BLaER1 treated with 17β-estradiol and CSF1 and Interleukin-3, amounts not matched to agents 10 nM and 100 nM (cell line): ENCODE results near the gene GTPBP1.

Experiments
- H3K27ac ChIP-seq, 11 experiments: shearing (Covaris generic); formaldehyde crosslinking; 2 replicates each; pipeline ENCODE4 v1.8.1; 2022
- H3K27me3 ChIP-seq, 11 experiments: shearing (Covaris generic); formaldehyde crosslinking; 2 replicates each; pipeline ENCODE4 v1.8.1; 2022
- H3K36me3 ChIP-seq, 11 experiments: shearing (Covaris generic); formaldehyde crosslinking; 2 replicates each; pipeline ENCODE4 v1.8.1; 2022
- H3K4me1 ChIP-seq, 10 experiments: shearing (Covaris generic); formaldehyde crosslinking; 2 replicates each; pipeline ENCODE4 v1.8.1; 2022
- H3K4me2 ChIP-seq, 11 experiments: shearing (Covaris generic); formaldehyde crosslinking; 2 replicates each; pipeline ENCODE4 v1.8.1; 2022
- H3K4me3 ChIP-seq, 10 experiments: shearing (Covaris generic); formaldehyde crosslinking; 2 replicates each; pipeline ENCODE4 v1.8.1; 2022
- H3K9ac ChIP-seq, 11 experiments: shearing (Covaris generic); formaldehyde crosslinking; 2 replicates each; pipeline ENCODE4 v1.8.1; 2022
- H3K9me3 ChIP-seq, 11 experiments: shearing (Covaris generic); formaldehyde crosslinking; replicated peaks in 1 of 11; 2 replicates each; pipeline ENCODE4 v1.8.1; 2022
- H4K20me1 ChIP-seq, 11 experiments: shearing (Covaris generic); formaldehyde crosslinking; 2 replicates each; pipeline ENCODE4 v1.8.1; 2022
- Cebpa-rat ChIP-seq, 11 experiments: shearing (Covaris generic); IDR thresholded peaks; 2 replicates each; pipeline ENCODE4 v1.8.1; 2022

Gene GTPBP1

DNA sequence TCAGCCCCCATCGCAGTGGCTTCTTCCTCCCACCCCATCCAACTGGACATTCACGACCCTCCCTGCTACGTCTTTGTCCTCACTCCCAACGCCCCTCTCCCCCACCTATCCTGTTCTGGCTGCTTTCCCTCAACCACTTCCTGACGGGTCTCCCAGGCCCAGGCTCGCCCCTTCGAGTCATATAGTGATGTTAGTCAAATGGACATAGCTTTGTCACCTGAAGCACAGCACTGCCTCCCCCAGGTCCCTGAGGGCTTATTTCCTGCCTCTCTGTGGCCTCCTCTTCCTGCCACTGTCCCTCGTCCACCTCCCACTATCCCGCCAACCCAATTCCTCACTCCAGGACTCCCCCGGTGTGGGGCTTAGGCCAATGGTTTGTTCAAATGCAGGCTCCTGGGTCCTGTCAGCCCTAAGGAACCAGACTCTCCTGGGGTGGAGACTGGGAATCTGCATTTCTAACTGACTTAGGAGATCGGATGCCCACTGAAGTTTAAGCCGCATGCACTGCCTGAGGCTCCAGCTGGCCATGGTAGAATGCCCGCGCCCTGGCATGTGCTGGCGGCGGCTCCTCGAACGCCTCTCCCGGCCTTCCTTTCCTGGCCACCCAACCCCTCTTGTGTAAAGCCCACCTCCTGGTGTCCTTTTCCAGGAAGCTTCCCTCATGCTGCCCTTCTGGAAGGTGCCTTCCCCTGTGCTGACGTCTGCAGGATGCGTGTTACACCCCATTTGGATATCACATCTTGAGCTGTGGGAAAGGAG, 31.7 kb downstream of the GTPBP1 start:
- H3K4me3 ChIP-seq = no peak overlapping the region; a peak in 1 of 20 replicates
- peak overlapping the region in 3 of 11 experiments; percentile 9 to 32 (median 25); a peak in 4 of 22 replicates for H3K27ac ChIP-seq
- H4K20me1 ChIP-seq = peaks cover 98 to 100% (median 100%) of the 10 kb centered on the region in 11 experiments
- no peak for TF ChIP-seq Cebpa-rat (IDR thresholded peaks at IDR 0.05)
- H3K36me3 ChIP-seq = peaks cover 91 to 100% (median 99%) of the 10 kb centered on the region in 11 experiments
- peak overlapping the region in 10 of 11 experiments; percentile 2 to 57 (median 36); a peak in 14 of 22 replicates for H3K9ac ChIP-seq
- H3K9me3 ChIP-seq = no peaks in the 10 kb centered on the region
- no peaks in the 10 kb centered on the region for H3K27me3 ChIP-seq
- peak overlapping the region in 9 of 11 experiments; percentile 23 to 83 (median 65); a peak in 17 of 22 replicates for H3K4me2 ChIP-seq
- H3K4me1 ChIP-seq = peaks cover 19 to 93% (median 81%) of the 10 kb centered on the region in 10 experiments

GRCh38 chr22:38738475-38739070, 32.8 kb downstream of the GTPBP1 start:
- Histone ChIP-seq H3K4me3 (no peak overlapping the region), H3K9ac (peak overlapping the region in 10 of 11 experiments; percentile 2 to 57 (median 36); a peak in 11 of 22 replicates), H3K4me2 (peak overlapping the region in 9 of 11 experiments; percentile 23 to 83 (median 65); a peak in 16 of 22 replicates), H3K4me1 (peaks cover 14 to 89% (median 79%) of the 10 kb centered on the region in 10 experiments), H4K20me1 (peaks cover 95 to 100% (median 100%) of the 10 kb centered on the region in 11 experiments), H3K27ac (peak overlapping the region in 3 of 11 experiments; percentile 7 to 18 (median 17); a peak in 4 of 22 replicates), H3K27me3 (no peaks in the 10 kb centered on the region), H3K9me3 (no peaks in the 10 kb centered on the region), H3K36me3 (peaks cover 96 to 100% (median 100%) of the 10 kb centered on the region in 11 experiments)
- TF ChIP-seq Cebpa-rat (IDR thresholded peaks at IDR 0.05) = no peak

- H4K20me1 ChIP-seq = peaks cover 87 to 100% (median 100%) of the 10 kb centered on the region in 11 experiments
- peak overlapping the region in 8 of 11 experiments; percentile 3 to 83 (median 64); a peak in 12 of 22 replicates for H3K4me2 ChIP-seq
- H3K4me1 ChIP-seq = peaks cover 14 to 80% (median 70%) of the 10 kb centered on the region in 10 experiments
- peaks cover 100% of the 10 kb centered on the region in 11 experiments for H3K36me3 ChIP-seq
- H3K9ac ChIP-seq = peak overlapping the region in 7 of 11 experiments; percentile 10 to 57 (median 34); a peak in 8 of 22 replicates
- no peak for TF ChIP-seq Cebpa-rat (IDR thresholded peaks at IDR 0.05)
- H3K27ac ChIP-seq = 0 out of 22 replicates have a peak overlapping the region, but pooled peaks of 1 of the 11 experiments have one; percentile 21
- no peaks in the 10 kb centered on the region for H3K9me3 ChIP-seq
- no peak overlapping the region for H3K4me3 ChIP-seq
- H3K27me3 ChIP-seq = no peaks in the 10 kb centered on the region
These were observed 33.7 kb downstream of the GTPBP1 start for GRCh38 chr22:38739300-38740055.

DNA sequence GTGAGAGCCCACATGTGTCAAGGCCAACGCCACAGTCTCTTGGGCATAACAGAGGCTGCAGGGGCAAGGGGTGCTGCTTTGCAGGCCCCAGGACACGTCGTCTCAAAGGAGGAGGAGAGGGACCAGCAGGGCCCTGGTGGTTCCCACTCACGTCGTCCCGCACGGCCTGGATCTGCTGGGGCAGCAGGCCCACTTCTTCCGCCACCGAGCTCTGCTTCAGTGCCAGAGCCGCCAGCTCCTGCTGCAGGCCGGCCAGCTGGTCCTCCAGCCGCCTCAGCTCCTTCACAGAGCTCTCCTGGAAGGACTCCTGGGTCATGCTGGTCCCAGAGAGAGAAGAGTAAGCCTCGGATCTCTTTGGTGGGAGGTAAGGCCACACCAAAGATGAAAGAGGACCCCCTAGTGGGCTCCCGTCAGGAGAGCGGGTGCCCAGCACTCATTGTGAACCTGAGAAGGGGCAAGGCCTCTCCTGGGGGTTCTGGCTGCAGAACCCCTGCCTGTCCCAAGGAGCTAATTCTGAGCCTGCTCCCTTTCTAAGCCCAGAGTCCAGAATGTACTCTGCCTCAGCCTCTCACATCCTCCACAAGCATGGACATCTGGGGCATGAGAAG, 34.5 kb downstream of the GTPBP1 start:
- Histone ChIP-seq H3K36me3 (peaks cover 100% of the 10 kb centered on the region in 11 experiments), H3K4me1 (peaks cover 14 to 73% (median 67%) of the 10 kb centered on the region in 10 experiments), H3K27me3 (no peaks in the 10 kb centered on the region), H3K9me3 (no peaks in the 10 kb centered on the region), H3K9ac (peak overlapping the region in 10 of 11 experiments; percentile 0 to 54 (median 24); a peak in 13 of 22 replicates), H3K4me2 (peak overlapping the region in 5 of 11 experiments; percentile 2 to 64 (median 22); a peak in 7 of 22 replicates), H3K27ac (peak overlapping the region in 4 of 11 experiments; percentile 6 to 26 (median 22); a peak in 2 of 22 replicates), H3K4me3 (no peak overlapping the region), H4K20me1 (peaks cover 85 to 100% (median 100%) of the 10 kb centered on the region in 11 experiments)
- TF ChIP-seq Cebpa-rat (IDR thresholded peaks at IDR 0.05) = no peak

DNA sequence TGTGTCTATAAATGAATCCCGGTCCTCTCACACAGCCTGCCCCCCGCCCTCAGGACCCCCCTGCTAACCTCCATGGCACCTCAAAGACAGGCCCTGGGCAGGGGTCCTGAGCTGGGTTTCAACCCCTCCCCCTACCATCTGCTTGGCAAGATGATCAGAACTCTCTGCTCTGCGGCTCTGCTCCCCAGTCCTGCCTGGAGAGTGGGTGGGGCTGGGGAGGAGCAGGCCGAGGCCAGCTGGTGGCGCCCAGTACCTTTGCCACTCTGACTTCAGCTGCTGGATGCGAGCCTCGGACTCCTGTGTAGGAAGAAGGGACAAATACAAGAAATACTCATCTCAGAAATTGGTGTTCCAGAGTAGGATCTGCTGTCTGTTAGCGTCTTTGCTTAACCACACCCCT, 35.0 kb downstream of the GTPBP1 start:
- Histone ChIP-seq H3K9ac (peak overlapping the region in 9 of 11 experiments; percentile 0 to 54 (median 26); a peak in 10 of 22 replicates), H3K36me3 (peaks cover 100% of the 10 kb centered on the region in 11 experiments), H3K27ac (peak overlapping the region in 2 of 11 experiments; percentile 24 to 26; a peak in 1 of 22 replicates), H3K9me3 (no peaks in the 10 kb centered on the region), H3K4me2 (peak overlapping the region in 4 of 11 experiments; percentile 2 to 33 (median 13); a peak in 3 of 22 replicates), H3K4me3 (no peak overlapping the region), H4K20me1 (peaks cover 84 to 100% (median 100%) of the 10 kb centered on the region in 11 experiments), H3K4me1 (peaks cover 10 to 67% (median 61%) of the 10 kb centered on the region in 10 experiments), H3K27me3 (no peaks in the 10 kb centered on the region)
- no peak for TF ChIP-seq Cebpa-rat (IDR thresholded peaks at IDR 0.05)

- Histone ChIP-seq H3K9me3 (no peaks in the 10 kb centered on the region), H3K4me3 (no peak overlapping the region), H3K4me2 (peak overlapping the region in 2 of 11 experiments; percentile 4 to 33; a peak in 2 of 22 replicates), H3K36me3 (peaks cover 100% of the 10 kb centered on the region in 11 experiments), H4K20me1 (peaks cover 84 to 100% (median 100%) of the 10 kb centered on the region in 11 experiments), H3K9ac (peak overlapping the region in 8 of 11 experiments; percentile 0 to 54 (median 27); a peak in 11 of 22 replicates), H3K4me1 (peaks cover 6 to 63% (median 57%) of the 10 kb centered on the region in 10 experiments), H3K27ac (peak overlapping the region in 2 of 11 experiments; percentile 13 to 24; a peak in 1 of 22 replicates), H3K27me3 (no peaks in the 10 kb centered on the region)
- TF ChIP-seq Cebpa-rat (IDR thresholded peaks at IDR 0.05) = no peak
These were observed 35.4 kb downstream of the GTPBP1 start for GRCh38 chr22:38741166-38741565.

DNA sequence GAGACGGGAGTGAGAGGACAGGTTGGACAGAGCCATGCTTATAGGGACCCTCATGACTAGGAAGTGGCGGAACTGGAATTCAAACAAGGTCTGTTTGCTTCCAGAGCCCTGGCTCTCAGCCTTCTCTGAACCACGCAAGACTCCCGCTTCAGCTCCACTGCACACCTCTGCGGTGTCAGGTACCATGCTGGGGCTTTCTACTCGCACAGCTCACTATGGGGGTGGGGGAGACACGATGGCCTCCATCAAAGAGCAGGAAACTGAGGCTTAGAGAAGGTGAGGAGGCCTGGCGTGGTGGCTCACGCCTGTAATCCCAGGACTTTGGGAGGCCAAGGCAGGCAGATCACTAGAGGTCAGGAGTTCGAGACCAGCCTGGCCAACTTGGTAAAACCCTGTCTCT, 35.8 kb downstream of the GTPBP1 start:
- H3K27ac ChIP-seq = peak overlapping the region in 2 of 11 experiments; percentile 13 to 24; a peak in 1 of 22 replicates
- no peak for TF ChIP-seq Cebpa-rat (IDR thresholded peaks at IDR 0.05)
- H3K4me3 ChIP-seq = no peak overlapping the region
- no peaks in the 10 kb centered on the region for H3K9me3 ChIP-seq
- peaks cover 100% of the 10 kb centered on the region in 11 experiments for H3K36me3 ChIP-seq
- H3K4me1 ChIP-seq = peaks cover 2 to 59% (median 53%) of the 10 kb centered on the region in 10 experiments
- peak overlapping the region in 8 of 11 experiments; percentile 0 to 54 (median 29); a peak in 10 of 22 replicates for H3K9ac ChIP-seq
- peaks cover 80 to 100% (median 100%) of the 10 kb centered on the region in 11 experiments for H4K20me1 ChIP-seq
- H3K27me3 ChIP-seq = no peaks in the 10 kb centered on the region
- no peak overlapping the region; a peak in 1 of 22 replicates for H3K4me2 ChIP-seq
